ENCODE measurements around the gene SEPTIN10. TPM values are rescaled to one million over a fixed set of nuclear protein-coding genes. Genes with fewer than 3 reads are reported as not detected.

Gene SEPTIN10
- total and polyA plus RNA-seq, 9 donors: 48.9 to 93.8 (median 74.8) TPM

DNA sequence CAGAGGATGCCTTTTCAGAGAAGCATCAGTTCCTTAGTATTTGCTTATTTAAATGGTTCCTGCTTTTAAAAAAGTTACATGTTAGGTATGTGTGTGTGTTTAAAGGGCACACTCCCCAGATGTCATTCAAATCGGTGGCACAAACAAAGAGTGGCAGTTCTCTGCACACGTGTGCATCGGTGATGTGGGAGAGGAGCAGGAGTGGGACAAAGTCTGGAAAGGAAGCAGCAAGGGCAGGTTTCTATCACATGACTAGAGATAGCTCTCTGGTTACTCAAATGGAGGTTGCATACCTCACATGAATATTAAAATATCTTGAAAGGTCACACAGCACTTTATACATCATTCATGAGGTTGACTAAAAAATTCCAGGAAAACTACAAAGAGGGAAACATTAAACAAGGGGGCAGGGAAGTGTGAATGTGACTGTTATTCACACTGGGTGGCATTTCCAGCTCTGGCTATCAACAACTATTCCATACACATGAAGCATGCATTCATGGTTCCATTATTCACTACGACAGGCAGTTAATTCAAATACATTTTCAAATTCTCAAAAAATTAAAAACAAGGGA lies 64.7 kb downstream of the SEPTIN10 start:
- intact Hi-C loops (cut with DNase I): loop anchor here (5.0 to 10.0 kb wide), 3 partner anchors 166 to 183 kb away; no protein-coding TSS in a partner anchor
- 87% methylated on average over 4 of the region's 4 CpGs for WGBS, 3 donors
- no peak for TF ChIP-seq EP300 (IDR thresholded peaks at IDR 0.05)
- TF ChIP-seq, protein P1, sequence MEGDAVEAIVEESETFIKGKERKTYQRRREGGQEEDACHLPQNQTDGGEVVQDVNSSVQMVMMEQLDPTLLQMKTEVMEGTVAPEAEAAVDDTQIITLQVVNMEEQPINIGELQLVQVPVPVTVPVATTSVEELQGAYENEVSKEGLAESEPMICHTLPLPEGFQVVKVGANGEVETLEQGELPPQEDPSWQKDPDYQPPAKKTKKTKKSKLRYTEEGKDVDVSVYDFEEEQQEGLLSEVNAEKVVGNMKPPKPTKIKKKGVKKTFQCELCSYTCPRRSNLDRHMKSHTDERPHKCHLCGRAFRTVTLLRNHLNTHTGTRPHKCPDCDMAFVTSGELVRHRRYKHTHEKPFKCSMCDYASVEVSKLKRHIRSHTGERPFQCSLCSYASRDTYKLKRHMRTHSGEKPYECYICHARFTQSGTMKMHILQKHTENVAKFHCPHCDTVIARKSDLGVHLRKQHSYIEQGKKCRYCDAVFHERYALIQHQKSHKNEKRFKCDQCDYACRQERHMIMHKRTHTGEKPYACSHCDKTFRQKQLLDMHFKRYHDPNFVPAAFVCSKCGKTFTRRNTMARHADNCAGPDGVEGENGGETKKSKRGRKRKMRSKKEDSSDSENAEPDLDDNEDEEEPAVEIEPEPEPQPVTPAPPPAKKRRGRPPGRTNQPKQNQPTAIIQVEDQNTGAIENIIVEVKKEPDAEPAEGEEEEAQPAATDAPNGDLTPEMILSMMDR (IDR thresholded peaks at IDR 0.05): no peak
- Histone ChIP-seq H3K4me3 (no peak overlapping the region), H3K4me1 (ENCODE audit: insufficient read depth) (no peaks in the 10 kb centered on the region), H3K9me3 (no peaks in the 10 kb centered on the region), H3K27me3 (no peaks in the 10 kb centered on the region), H3K27ac (no peak overlapping the region), H3K36me3 (no peaks in the 10 kb centered on the region)
- DNase-seq: no peak

DNA sequence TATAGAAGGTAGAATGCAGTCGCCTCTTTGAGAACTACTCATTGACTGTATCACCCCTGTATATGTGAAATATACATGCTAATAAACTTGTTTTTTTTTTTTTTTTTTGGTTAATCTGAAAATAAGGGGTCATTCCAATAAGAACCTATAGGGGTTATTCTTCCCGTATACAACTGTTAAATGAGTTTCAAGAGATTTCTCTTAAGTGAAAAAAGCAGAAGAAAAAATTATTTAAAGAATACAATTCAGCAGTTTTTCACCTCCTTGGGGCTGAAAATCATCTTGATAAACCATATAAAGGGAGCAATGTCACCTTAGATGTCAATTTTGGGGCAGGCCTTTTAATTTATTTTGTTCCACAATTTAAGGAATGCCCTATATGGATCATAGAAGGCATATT lies 66.5 kb downstream of the SEPTIN10 start:
- Histone ChIP-seq H3K4me3 (no peak overlapping the region), H3K36me3 (no peaks in the 10 kb centered on the region), H3K27ac (no peak overlapping the region), H3K27me3 (no peaks in the 10 kb centered on the region), H3K4me1 (ENCODE audit: insufficient read depth) (no peaks in the 10 kb centered on the region), H3K9me3 (no peaks in the 10 kb centered on the region)
- no peak for DNase-seq
- TF ChIP-seq EP300 (IDR thresholded peaks at IDR 0.05) (no peak), POLR2A (IDR thresholded peaks at IDR 0.05) (no peak)
- TF ChIP-seq, protein P1 (IDR thresholded peaks at IDR 0.05): no peak
- WGBS, 3 donors: 89 to 91% (median 91%) methylated on average over 2 of the region's 2 CpGs
- intact Hi-C loops (cut with DNase I): loop anchor here (5.0 to 10.0 kb wide), 3 partner anchors 168 to 185 kb away; no protein-coding TSS in a partner anchor

DNA sequence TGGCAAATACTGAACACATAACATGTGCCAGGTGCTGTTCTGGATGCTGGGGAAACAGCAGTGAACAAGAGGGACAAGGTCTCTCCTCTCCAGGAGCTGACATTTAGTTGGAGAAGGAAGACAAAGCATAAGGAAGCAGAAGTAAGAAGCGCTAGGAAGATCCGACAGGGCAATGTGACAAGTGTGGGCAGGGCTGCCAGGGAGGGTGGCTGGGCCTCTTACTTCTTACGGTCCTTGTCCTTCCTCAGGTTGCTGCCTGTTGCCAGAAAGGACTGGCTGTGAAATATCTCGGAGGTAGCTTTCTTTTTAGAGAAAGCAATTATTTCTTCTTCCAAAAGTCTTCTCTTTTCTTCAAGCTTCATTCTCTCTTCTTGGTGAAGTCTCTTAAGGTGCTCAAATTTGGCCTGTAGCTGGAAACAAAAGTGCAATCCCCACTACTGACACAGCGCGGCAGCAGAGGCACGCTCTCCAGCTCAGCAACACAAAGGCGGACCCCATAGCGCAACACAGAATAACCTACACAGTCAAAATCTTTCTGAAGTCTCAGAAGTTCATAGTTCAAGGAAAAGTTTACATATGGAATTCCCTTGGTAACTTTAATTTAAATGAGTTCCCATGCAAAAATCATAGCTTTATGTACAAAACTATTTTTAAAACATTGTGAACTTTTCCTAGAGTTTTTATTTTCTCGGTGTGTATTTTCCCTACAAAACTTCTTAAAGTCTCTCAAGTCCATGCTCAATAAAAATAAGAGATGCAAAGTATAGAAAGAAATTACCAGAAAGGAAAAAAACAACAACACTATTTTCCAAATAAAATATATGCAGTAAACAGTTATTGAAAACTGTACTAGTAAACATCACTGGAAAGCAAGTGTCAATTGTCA lies 67.7 kb downstream of the SEPTIN10 start:
- no peak overlapping the region for H3K27ac ChIP-seq
- intact Hi-C loops (cut with DNase I): loop anchor here (5.0 to 10.0 kb wide), 3 partner anchors 169 to 186 kb away; no protein-coding TSS in a partner anchor
- H3K27me3 ChIP-seq: no peaks in the 10 kb centered on the region
- no peaks in the 10 kb centered on the region for H3K4me1 ChIP-seq (ENCODE audit: insufficient read depth)
- no peak overlapping the region for H3K4me3 ChIP-seq
- 33 to 36% (median 36%) methylated on average over 10 of the region's 10 CpGs for WGBS, 3 donors
- no peaks in the 10 kb centered on the region for H3K9me3 ChIP-seq
- peak; percentile 53 to 85 (median 75) for DNase-seq
- no peaks in the 10 kb centered on the region for H3K36me3 ChIP-seq
- no peak for TF ChIP-seq POLR2A (IDR thresholded peaks at IDR 0.05)
- TF ChIP-seq, protein P1 (IDR thresholded peaks at IDR 0.05): peak; percentile 80 to 92 (median 85)

DNA sequence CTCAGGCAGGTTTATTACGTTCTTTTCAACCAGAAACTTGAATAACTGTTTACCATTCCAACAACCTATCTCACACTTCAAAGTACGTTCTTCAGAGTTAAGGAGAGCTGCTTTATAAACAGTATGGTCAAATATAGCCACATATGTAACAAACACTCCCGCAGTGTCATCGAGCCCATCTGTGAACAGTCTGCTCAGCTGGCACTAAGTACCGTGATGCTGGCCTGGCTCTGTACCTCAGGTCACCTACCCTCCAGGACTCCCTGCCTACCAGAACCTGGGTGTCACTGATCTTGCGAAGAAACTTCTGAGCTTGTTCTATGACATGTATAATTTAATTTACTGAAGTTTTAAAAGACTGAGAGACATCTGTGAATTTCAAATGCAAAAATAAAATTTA lies 71.4 kb downstream of the SEPTIN10 start:
- intact Hi-C loops (cut with DNase I): loop anchor here in 2 of 4 donors (10.0 kb wide), 1 partner anchor 172 kb away; no protein-coding TSS in a partner anchor
- no peak overlapping the region for H3K27ac ChIP-seq

More for the DNA sequence above, 71.4 kb downstream of the SEPTIN10 start:
- H3K4me1 ChIP-seq (ENCODE audit: insufficient read depth): peaks cover 4% of the 10 kb centered on the region
- no peaks in the 10 kb centered on the region for H3K36me3 ChIP-seq
- H3K4me3 ChIP-seq: no peak overlapping the region
- TF ChIP-seq EP300 (IDR thresholded peaks at IDR 0.05) (no peak), POLR2A (IDR thresholded peaks at IDR 0.05) (no peak)
- TF ChIP-seq, protein P1 (IDR thresholded peaks at IDR 0.05): no peak
- no peak for DNase-seq
- WGBS, 3 donors: 60 to 85% (median 74%) methylated on average over 6 of the region's 6 CpGs
- H3K27me3 ChIP-seq: no peaks in the 10 kb centered on the region
- no peaks in the 10 kb centered on the region for H3K9me3 ChIP-seq

Measured in ovary (tissue), 9 donors.